Upper lobe of left lung (tissue), 6 donors: ENCODE measurements around the gene HELLS. TPM values are rescaled to one million over a fixed set of nuclear protein-coding genes. Genes with fewer than 3 reads are reported as not detected.

Experiments
- ATAC-seq, 2 donors: fragments of 200-7000 bp; cut with Tn5 transposase; one replicate each; pipeline ENCODE4 v1.9.1; 2022; ENCODE audit warnings: mild to moderate bottlenecking in 2 of 2, moderate library complexity in 2 of 2; ENCODE audit not compliant: low FRiP score in 2 of 2
- DNase-seq, 2 donors: peaks; one replicate each; pipeline ENCODE4 v3.0.0-alpha.2; 2019 to 2020
- H3K27ac ChIP-seq, 4 donors: fragments of 200-600 bp; sonication (generic); one replicate each; pipeline ENCODE4 v1.5.1; 2016 to 2019
- H3K27me3 ChIP-seq, 4 donors: fragments of 200-600 bp; sonication (generic); one replicate each; pipeline ENCODE4 v1.5.1; 2017 to 2019
- H3K36me3 ChIP-seq, 4 donors: fragments of 200-600 bp; sonication (generic); one replicate each; pipeline ENCODE4 v1.5.1; 2016 to 2019
- H3K4me1 ChIP-seq, 4 donors: fragments of 200-600 bp; sonication (generic); one replicate each; pipeline ENCODE4 v1.5.1; 2018 to 2019
- H3K4me3 ChIP-seq, 4 donors: fragments of 200-600 bp; sonication (generic); one replicate each; pipeline ENCODE4 v1.5.1; 2017 to 2019; ENCODE audit warnings: mild to moderate bottlenecking in 2 of 4, moderate library complexity in 1 of 4
- H3K9me3 ChIP-seq, 4 donors: fragments of 200-600 bp; sonication (generic); one replicate each; pipeline ENCODE4 v1.5.1; 2018 to 2019
- CTCF ChIP-seq, 6 experiments: fragments of 450-650 bp in 4 of 6; fragments of 200-600 bp in 2 of 6; sonication (generic) in 2 of 6; IDR thresholded peaks; one replicate each; pipeline ENCODE4 v1.5.1; 2016 to 2019; ENCODE audit warnings: antibody characterized with exemption in 6 of 6
- EP300 ChIP-seq, 4 donors: sonication (generic); formaldehyde crosslinking; IDR thresholded peaks; one replicate each; pipeline ENCODE4 v1.5.1; 2017; ENCODE audit warnings: antibody characterized with exemption in 4 of 4, control low read depth in 2 of 4
- POLR2A ChIP-seq, 4 donors: fragments of 450-650 bp; IDR thresholded peaks; one replicate each; pipeline ENCODE4 v1.5.1; 2016 to 2017; ENCODE audit warnings: antibody characterized with exemption in 4 of 4, mild to moderate bottlenecking in 2 of 4
- POLR2AphosphoS5 ChIP-seq, 2 donors: sonication (generic); formaldehyde crosslinking; IDR thresholded peaks; one replicate each; pipeline ENCODE4 v1.5.1; 2017; ENCODE audit warnings: antibody characterized with exemption in 2 of 2
- WGBS, 2 donors: methylation state at CpG; one replicate each; pipeline ENCODE4 v1.1.5; 2017 to 2018; 5-methylcytosine and 5-hydroxymethylcytosine counted together
- total RNA-seq, 6 donors: library from RNA; depleted of rRNA in 4 of 6; stranded (reverse); fragments of >200 nt in 4 of 6; gene quantifications; one replicate each; pipeline versions ENCODE4 v1.1.0 to v1.2.1, GENCODE V29; 2016 to 2021
- donor health status: DM: no; HTN: no; CAD: no; lungs with moderate emphysema.
- donor health status: DM: no; HTN: yes; CAD: no; lungs with severe emphysema.

HELLS gene
- total RNA-seq, 6 donors from 2014 or later = 4.0 to 9.3 (median 5.9) TPM

GRCh38 chr10:94571528-94571927 is 25.9 kb downstream of the HELLS start:
- ATAC-seq = no peak
- Histone ChIP-seq H3K27ac (no peak overlapping the region), H3K9me3 (no peaks in the 10 kb centered on the region), H3K4me3 (no peak overlapping the region), H3K27me3 (no peaks in the 10 kb centered on the region), H3K36me3 (no peaks in the 10 kb centered on the region), H3K4me1 (no peaks in the 10 kb centered on the region)
- no peak for TF ChIP-seq POLR2A (IDR thresholded peaks at IDR 0.05)
- TF ChIP-seq EP300 (IDR thresholded peaks at IDR 0.05) = no peak
- no peak for TF ChIP-seq CTCF (IDR thresholded peaks at IDR 0.05)
- no peak for TF ChIP-seq POLR2AphosphoS5 (IDR thresholded peaks at IDR 0.05)
- 82 to 88% methylated on average over 3 of the region's 3 CpGs for WGBS, 2 donors
- no peak for DNase-seq

- WGBS, 2 donors = 84 to 91% methylated on average over 4 of the region's 4 CpGs
- no peak overlapping the region for H3K4me3 ChIP-seq
- H3K9me3 ChIP-seq = no peaks in the 10 kb centered on the region
- DNase-seq = no peak
- no peaks in the 10 kb centered on the region for H3K36me3 ChIP-seq
- H3K27ac ChIP-seq = no peak overlapping the region
- H3K4me1 ChIP-seq = no peaks in the 10 kb centered on the region
- H3K27me3 ChIP-seq = no peaks in the 10 kb centered on the region
- TF ChIP-seq EP300 (IDR thresholded peaks at IDR 0.05) = no peak
- TF ChIP-seq POLR2AphosphoS5 (IDR thresholded peaks at IDR 0.05) = no peak
- no peak for TF ChIP-seq POLR2A (IDR thresholded peaks at IDR 0.05)
- TF ChIP-seq CTCF (IDR thresholded peaks at IDR 0.05) = no peak
- no peak for ATAC-seq
These were observed 33.2 kb downstream of the HELLS start for GRCh38 chr10:94578790-94579189.

GRCh38 chr10:94583124-94583523 is 37.5 kb downstream of the HELLS start:
- H3K4me3 ChIP-seq = no peak overlapping the region
- no peak for TF ChIP-seq POLR2A (IDR thresholded peaks at IDR 0.05)
- no peak for TF ChIP-seq CTCF (IDR thresholded peaks at IDR 0.05)
- no peak for TF ChIP-seq EP300 (IDR thresholded peaks at IDR 0.05)
- no peak for TF ChIP-seq POLR2AphosphoS5 (IDR thresholded peaks at IDR 0.05)
- no peak for DNase-seq
- H3K9me3 ChIP-seq = no peaks in the 10 kb centered on the region
- H3K4me1 ChIP-seq = no peaks in the 10 kb centered on the region
- ATAC-seq = no peak
- H3K27ac ChIP-seq = no peak overlapping the region
- H3K27me3 ChIP-seq = no peaks in the 10 kb centered on the region
- H3K36me3 ChIP-seq = no peaks in the 10 kb centered on the region

- WGBS, 2 donors = 90 to 100% methylated on average over 1 of the region's 1 CpG
- DNase-seq (no peak), ATAC-seq (no peak)
- Histone ChIP-seq H3K4me1 (no peaks in the 10 kb centered on the region), H3K36me3 (peaks cover 0 to 7% (median 0%) of the 10 kb centered on the region in 4 donors), H3K9me3 (no peaks in the 10 kb centered on the region), H3K27ac (no peak overlapping the region), H3K27me3 (no peaks in the 10 kb centered on the region), H3K4me3 (no peak overlapping the region)
- TF ChIP-seq CTCF (IDR thresholded peaks at IDR 0.05) = no peak
- no peak for TF ChIP-seq POLR2A (IDR thresholded peaks at IDR 0.05)
- no peak for TF ChIP-seq EP300 (IDR thresholded peaks at IDR 0.05)
These were observed 46.0 kb downstream of the HELLS start for GRCh38 chr10:94591461-94592205.
